ENCODE results near the gene PEX14.
A peak's percentile ranks its signal among the peaks of the same experiment; 100 is the strongest.
"Not testable (repeated sequence)": the region's sequence is repeated elsewhere in the genome, so short reads cannot be mapped to it uniquely, and the experiment has no call there.

Gene PEX14, protein sequence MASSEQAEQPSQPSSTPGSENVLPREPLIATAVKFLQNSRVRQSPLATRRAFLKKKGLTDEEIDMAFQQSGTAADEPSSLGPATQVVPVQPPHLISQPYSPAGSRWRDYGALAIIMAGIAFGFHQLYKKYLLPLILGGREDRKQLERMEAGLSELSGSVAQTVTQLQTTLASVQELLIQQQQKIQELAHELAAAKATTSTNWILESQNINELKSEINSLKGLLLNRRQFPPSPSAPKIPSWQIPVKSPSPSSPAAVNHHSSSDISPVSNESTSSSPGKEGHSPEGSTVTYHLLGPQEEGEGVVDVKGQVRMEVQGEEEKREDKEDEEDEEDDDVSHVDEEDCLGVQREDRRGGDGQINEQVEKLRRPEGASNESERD
- total RNA-seq: 14.0 to 17.1 (median 14.9) reads per million in 4 donors

DNA sequence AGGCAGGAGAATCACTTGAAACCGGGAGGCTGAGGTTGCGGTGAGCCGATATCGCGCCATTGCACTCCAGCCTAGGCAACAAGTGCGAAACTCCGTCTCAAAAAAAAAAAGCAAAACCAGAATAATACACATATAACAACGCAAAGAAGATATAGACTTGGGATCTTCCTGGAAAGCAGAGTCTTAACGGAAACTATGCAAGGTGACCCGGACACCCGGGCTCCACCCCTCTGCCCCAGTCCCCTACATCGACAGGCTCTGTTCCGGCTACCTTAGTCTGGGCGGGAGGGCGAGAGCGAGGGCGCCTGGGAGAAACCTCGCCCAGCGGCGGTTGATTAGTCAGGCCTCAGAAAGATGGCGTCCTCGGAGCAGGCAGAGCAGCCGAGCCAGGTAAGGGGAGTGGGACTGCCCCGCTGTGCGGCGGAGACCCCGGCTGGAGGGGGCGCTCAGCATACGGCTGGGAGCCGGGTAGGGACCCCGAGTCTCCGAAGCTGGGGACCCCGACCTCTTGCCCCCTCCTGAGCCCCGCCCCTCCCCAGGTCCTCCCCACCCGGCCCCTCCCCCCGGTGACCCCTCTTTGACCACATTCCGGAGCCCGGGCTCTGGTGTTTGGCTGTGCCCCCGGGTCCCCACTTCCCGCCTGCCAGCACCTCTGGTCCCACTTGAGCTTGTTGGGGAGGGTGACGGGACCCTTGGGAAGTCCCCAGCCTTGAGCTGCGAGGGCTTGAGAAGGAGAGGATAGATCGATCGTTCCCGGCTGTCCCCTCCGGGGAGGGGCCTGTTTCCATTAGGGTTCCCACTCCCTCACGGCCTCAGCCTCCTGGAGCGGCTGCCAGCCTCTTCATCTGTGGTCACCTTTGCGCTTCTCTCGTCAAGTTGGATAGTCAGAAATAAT is at the start of gene PEX14:
TSS of gene PEX14 (plus strand) at position 338 of the 895 bp plus-strand sequence. CDS start at position 355, 17 bp downstream.
- peak; percentile 65 to 88 (median 77) for DNase-seq

DNA sequence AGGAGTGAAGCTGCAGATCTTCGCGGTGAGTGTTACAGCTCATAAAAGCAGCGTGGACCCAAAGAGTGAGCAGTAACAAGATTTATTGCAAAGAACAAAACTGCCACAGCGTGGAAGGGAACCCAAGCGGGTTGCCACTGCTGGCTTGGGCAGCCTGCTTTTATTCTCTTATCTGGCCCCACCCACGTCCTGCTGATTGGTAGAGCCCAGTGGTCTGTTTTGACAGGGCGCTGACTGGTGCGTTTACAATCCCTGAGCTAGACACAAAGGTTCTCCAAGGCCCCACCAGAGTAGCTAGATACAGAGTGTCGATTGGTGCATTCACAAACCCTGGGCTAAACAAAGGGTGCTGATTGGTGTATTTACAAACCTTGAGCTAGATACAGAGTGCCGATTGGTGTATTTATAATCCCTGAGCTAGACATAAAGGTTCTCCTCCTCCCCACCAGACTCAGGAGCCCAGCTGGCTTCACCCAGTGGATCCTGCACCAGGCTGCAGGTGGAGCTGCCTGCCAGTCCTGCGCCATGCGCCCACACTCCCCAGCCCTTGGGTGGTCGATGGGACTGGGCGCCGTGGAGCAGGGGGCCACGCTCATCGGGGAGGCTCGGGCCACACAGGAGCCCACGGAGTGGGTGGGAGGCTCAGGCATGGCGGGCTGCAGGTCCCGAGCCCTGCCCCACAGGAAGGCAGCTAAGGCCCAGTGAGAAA is 48.8 kb upstream of the PEX14 start:
- DNase-seq: not testable (repeated sequence)

DNA sequence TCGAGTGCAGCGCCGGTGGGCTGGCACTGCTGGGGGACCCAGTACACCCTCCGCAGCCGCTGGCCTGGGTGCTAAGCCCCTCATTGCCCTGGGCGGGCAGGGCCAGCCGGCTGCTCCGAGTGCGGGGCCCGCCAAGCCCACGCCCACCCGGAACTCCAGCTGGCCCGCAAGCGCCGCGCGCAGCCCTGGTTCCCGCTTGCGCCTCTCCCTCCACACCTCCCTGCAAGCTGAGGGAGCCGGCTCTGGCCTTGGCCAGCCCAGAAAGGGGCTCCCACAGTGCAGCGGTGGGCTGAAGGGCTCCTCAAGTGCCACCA is 48.3 kb upstream of the PEX14 start:
- not testable (repeated sequence) for DNase-seq

DNA sequence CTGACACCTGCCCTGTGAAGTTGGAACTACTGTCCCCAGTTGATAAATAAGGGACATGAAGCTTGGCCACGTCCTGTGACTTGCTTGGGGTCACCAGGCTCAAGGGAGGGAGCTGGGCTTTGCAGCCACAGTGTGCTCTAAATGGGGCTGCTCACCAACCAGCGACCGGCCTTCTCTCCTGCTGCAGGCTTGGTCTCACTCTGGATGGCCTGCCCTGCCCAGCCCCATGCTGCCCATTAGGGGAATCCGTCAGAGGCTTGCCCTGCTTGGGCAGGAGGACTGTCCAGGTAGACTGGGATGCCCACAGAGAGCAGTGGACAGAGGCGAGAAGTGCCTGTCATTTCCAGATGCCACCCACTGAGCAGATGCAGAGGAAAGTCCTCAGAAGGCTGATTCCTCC is 45.8 kb upstream of the PEX14 start:
- no peak for DNase-seq

DNA sequence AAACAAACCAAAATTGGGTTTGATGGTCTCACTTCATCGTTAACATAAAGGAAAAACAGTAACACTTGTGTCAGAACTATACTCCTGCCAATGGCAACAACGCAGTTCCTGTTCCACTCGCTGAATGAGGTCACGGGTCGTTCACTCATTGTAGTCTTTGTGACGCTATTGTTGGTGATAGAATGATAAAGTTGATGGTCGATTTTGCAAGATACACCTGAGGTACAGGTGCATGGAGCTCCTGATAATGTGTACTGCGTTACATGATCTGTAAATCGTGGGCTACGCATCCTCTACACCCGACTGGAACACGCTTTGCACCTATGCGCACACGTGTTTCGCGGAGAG is 44.9 kb upstream of the PEX14 start:
- DNase-seq: peak in 2 of 5 donors; percentile 7 to 12

DNA sequence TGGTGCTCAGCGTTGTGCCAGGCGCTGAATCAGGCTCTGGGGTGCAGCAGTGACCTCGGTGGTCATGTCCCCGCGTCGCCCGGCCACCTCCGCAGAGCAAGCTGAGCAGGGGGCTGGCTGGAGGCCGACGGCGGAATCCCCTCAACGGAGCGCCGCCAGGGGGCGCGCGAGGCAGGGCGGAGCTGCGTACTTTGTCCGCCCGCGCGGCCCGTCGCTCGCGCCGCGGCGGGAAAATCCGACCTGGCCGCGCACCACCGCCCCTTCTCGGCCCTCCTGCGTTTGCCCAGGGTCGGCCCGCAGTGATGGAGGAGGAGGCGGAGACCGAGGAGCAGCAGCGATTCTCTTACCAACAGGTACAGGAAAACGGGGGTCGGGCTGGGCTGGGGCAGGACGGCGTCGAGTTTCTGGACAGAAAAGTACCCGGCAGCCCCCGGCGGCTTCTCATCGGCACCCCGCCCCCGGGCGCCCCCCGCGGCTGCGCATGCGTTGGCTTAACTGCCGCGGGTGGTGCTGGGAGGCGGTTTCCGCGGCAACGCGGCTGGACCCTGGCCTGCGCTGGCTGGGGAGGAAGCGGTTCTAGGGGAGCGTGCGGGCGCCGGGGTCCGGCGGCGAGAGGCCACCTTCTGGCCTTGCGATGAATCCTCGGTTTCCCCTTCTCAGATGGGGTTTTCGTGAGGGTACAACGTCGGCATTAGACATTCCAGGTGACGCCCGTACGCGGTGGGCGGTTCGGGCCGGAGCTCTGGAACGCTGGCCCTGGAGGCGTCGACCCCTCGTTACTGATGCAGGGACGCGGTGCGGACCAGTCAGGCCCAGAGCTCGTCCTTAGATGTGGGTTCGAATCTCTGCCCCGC is 44.3 kb upstream of the PEX14 start, which contains the start of gene CENPS:
TSS of gene CENPS (plus strand) at position 218 of the 854 bp plus-strand sequence. CDS start at position 303, 85 bp downstream.
- DNase-seq: peak; percentile 79 to 91 (median 84)

DNA sequence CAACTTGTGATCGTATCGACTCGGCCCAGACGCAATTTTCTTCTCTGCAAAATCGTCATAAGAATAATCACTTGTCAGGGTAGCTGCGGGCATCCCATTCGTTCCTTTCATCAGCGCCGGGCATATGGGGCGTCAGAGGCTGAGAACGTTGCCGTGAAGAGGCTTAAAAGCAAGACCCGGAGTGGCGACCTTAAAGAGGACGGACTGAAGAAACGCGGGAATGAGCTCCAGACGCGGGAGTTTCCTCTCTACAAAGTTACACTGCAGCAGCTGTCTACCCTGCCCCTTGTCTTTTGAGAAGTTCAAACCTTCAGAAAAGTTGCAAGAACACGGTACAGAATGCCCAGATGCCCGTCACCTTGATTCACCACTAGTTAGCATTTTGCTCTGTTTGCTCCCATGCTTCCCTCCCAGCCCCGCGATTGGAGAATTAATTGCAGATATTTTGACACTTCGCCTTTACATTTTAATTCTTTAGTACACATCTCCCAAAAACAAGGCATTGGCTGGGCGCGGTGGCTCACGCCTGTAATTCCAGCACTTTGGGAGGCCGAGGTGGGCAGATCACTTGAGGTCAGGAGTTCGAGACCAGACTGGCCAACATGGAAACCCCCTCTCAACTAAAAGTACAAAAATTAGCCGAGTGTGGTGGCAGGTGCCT is 43.5 kb upstream of the PEX14 start:
- peak in 3 of 5 donors; percentile 3 to 20 (median 15) for DNase-seq

DNA sequence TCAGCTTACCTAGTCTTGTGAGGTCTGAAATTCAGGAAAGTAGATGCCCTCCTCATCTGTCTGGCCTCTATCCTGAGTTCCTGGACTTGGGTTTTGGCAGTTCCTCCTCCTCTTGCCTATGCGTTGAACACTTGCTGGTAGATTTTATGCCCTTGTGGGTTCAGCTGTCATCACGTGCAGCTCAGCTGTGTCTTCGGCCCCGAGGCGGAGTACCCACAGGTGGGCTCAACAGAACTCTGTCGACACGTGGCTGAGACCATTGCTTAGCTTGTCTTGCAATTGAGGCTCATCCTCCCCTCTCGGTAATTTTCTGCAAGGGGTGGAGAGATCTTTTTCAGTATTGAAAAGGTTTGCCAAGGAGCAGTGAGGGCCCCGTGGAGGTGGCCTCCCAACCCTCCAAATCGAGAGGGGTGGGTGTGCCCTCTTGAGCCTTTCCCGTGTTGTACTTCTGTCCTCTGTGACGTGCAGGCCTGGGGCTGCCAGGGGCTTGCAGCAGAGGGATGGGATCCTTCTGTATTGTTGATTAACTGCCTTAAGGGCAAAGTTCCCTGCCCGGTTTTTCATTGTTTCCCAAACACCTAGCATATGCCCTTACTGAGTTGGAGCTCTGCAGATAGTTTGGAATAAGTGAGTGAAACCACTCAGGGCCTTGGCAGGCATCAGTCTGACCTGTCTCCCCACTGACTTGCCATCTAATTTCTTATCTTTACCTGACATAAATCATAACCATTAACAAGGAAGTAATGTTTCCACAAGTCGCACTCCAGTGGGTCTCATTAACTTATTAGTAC is 41.6 kb upstream of the PEX14 start:
- no peak for DNase-seq

DNA sequence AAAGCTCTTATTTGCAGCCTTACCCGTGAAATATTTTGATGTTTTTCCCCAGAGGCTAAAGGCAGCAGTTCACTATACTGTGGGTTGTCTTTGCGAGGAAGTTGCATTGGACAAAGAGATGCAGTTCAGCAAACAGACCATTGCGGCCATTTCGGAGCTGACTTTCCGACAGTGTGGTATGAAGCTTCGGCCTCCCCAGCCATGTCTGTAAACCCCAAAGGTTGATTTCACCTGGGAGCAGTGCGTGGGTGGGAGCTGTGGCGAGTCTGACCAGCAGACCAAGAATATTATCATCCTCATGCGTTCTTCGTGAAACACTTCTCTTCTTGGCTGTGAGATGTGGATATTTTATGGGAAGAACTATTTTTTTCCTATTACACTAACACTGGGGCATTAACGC is 41.0 kb upstream of the PEX14 start:
- no peak for DNase-seq

DNA sequence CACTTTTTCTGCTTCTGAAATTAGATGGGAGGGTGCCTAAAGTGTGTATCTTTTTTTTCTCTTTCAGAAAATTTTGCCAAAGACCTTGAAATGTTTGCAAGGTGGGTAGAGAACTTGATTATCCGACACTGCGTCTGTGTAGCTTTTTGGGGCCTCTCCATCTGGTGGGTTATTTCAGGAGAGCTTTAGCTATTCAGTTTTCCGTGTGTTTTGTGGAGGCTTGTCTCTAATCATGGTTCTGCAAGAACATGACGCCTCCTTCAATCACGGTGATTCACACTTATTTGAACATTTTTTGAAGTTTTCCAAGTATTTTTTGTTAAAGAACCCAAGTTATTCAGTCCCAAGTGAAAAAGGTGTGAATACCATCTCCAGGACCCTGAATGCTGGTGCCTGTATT is 40.2 kb upstream of the PEX14 start:
- DNase-seq: no peak

DNA sequence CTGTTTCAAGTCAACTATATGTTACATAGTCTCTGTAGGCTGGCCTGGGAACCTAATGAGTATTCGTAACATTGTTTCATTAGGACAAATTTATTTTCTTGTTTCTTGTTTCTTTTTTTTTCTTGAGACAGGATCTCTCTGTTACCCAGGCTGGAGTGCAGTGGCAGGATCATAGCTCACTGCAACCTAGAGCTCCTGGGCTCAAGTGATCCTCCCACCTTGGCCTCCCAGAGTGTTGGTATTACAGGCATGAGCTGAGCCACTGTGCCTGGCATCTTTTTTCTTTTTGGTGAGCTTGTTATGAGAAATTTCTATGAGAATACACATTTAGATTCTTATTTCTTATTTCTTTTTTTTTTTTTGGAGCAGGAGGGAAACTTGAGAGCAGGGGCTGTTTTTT is 37.7 kb upstream of the PEX14 start:
- DNase-seq: no peak

DNA sequence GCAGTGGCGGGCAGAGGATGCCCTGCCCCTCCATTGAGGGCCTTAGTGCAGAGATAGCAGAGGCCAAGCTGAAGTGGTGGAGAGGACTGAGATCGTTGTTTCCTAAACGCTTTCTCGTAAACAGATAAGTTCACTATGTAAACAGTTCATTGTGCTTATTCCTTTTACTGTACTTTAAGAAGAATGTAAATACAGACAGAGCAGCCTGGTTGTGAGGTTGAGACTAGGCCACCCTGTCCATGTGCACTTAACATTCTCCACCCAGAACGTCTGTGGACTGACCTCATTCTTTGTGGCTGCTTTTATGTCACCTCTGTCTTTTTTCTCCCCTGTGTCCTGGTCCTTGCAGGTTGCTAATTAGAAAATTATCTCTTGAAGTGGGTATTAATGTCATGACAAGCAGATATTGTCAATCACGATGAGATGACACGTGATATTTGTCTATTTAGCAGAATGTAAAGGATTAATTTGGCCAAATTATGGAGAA is 36.0 kb upstream of the PEX14 start:
- DNase-seq: no peak

DNA sequence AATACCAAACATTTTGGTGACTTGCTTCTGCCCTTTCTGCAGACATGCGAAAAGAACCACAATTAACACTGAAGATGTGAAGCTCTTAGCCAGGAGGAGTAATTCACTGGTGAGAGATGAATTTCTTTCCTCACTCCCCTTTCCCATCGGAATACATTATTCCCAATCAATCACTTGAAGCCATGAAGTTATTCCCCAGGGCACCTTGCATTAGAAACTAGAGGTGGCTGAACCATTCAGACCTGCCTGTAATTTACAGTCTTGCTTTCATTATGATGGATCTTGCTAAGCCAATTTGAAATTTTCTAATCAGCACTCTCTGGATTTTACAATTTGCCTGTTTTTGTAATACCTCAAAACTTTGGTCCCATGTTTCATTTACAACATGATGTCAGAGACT is 34.4 kb upstream of the PEX14 start:
- DNase-seq: no peak

DNA sequence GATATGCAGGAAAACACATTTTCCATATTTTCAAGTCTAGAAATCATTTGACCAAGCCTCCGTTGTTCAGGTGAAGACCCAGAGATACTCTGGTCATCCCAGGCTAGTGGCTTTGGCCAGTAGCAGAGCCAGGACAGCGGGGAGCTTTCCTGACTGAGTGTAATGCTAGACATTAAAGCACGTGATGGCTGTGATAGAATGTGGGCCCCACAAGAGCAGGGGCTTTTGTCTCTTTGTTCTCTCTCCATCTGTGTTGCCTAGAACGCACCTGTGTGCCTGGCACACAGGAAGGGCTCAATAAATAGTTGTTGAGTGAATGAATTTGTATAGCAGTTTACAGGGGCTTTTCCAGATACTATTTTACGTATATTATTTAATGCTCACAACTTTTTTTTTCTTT is 34.0 kb upstream of the PEX14 start:
- DNase-seq: no peak

DNA sequence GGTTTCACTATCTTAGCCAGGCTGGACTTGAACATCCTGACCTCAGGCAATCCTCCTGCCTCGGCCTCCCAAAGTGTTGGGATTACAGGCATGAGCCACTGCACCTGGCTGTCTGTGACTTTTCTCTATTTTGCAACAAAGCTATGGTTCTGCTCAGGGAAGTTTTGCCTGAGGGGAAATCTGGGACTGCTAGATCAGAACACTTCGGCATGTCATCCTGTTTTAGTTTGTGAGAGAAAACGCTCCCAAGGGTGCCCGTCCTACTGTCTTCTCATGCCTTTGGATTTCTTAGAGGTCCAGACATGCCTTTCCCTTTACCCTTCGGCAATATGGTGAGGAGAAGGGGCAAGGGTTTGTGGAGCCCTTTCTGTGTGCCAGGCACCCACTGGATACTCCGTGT is 30.5 kb upstream of the PEX14 start:
- DNase-seq: no peak

DNA sequence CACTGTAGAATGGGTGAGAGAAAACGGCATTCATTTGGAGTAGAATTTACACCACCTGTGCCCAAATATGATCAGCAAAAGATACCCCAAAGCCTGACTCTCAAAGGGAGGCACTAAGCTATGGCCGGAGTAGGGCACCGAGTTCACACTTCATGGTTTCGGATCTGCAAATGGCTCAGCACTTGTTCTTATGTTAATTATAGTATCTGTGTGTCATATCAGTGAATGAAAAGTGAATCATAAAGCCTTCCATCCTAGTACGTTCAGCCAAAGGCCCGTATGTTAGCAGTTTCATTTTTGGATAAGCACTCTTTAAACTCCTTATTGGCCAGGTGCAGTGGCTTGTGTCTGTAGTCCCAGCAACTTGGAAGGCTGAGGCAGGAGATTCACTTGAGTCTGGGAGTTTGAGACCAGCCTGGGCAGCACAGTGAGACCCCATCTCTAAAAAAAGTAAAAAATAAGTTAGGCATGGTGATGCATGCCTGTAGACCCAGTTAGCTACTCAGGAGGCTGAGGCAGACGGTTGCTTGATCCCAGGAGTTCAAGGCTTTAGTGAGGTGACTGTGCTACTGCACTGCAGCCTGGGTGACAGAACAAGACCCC is 29.9 kb upstream of the PEX14 start:
- DNase-seq: peak in 1 of 5 donors; percentile 12

DNA sequence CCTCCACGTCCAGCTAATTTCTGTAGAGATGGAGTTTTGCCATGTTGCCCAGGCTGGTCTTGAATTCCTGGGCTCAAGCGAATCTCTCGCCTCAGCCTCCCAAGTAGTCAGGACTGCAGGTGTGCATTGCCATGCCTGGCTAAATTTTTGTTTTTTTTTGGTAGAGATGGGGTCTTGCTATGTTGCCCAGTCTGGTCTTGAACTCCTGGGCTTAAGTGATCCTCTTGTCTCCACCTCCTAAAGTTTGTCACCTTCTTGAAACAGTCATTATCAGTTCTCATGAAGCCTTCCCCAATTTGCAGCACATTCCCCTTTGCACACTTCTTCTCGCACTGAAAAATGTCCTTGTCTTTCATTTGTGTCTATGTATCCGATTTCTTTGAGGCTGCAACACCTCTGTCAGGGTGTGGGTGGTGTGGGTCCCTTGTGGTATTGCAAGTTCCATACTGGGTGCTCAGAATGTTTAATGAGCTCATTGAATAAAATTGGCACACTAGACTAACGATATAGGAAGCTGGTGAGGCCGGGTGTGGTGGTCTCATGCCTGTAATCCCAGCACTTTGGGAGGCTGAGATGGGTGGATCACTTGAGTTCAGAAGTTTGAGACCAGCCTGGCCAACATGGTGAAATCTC is 27.8 kb upstream of the PEX14 start:
- no peak for DNase-seq

DNA sequence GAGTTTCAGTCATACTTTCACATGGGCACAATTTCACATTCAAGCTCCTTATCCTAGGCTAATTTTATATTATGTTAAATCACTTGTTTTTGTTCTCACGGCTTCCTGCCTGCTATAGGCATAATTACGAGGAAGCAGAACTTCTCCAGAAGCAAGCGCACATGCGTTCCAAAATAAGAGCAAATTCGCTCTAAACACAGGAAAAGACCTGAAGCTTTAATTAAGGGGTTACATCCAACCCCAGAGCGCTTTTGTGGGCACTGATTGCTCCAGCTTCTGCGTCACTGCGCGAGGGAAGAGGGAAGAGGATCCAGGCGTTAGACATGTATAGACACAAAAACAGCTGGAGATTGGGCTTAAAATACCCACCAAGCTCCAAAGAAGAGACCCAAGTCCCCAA is 25.0 kb upstream of the PEX14 start, which contains the start of gene CORT:
TSS of gene CORT (plus strand) at position 281 of the 400 bp plus-strand sequence. CDS start 193 bp downstream, outside the sequence.
- no peak for DNase-seq

DNA sequence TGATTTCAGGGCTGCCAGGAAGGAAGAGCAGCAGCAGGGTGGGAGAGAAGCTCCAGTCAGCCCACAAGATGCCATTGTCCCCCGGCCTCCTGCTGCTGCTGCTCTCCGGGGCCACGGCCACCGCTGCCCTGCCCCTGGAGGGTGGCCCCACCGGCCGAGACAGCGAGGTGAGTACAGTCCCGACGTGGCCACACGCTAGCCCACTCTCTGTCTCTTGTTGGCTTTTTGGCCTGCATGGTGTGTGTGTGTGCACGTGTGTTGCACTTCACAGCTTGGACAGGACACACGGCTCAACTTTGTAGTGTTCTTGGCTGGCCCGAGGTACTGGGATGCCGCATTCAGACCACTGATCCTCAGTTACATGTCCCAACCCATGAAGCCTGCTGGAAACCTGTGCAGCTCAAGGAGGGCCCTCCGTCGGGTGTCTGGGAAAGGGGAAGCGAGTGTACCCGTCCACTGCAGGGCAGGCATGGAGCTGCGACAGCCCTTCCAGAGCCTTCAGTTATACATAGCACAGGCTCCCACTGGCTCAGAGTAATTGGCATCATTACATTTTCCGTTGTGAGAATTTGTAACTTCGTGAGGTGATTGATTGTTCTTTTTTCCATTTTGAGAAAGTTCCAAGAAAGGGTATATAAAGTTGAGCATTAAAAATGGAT is 24.5 kb upstream of the PEX14 start:
- DNase-seq: no peak
